ENCODE measurements around the gene C9orf72. TPM values are rescaled to one million over a fixed set of nuclear protein-coding genes. Genes with fewer than 3 reads are reported as not detected.
A peak's percentile ranks its signal among the peaks of the same experiment; 100 is the strongest.

C9orf72 gene
- total and polyA plus RNA-seq, 2 of the 8 experiments (the other 6 are each of a cell fraction or from before 2014, with no cell fraction given) = 7.2 to 17.5 TPM

DNA sequence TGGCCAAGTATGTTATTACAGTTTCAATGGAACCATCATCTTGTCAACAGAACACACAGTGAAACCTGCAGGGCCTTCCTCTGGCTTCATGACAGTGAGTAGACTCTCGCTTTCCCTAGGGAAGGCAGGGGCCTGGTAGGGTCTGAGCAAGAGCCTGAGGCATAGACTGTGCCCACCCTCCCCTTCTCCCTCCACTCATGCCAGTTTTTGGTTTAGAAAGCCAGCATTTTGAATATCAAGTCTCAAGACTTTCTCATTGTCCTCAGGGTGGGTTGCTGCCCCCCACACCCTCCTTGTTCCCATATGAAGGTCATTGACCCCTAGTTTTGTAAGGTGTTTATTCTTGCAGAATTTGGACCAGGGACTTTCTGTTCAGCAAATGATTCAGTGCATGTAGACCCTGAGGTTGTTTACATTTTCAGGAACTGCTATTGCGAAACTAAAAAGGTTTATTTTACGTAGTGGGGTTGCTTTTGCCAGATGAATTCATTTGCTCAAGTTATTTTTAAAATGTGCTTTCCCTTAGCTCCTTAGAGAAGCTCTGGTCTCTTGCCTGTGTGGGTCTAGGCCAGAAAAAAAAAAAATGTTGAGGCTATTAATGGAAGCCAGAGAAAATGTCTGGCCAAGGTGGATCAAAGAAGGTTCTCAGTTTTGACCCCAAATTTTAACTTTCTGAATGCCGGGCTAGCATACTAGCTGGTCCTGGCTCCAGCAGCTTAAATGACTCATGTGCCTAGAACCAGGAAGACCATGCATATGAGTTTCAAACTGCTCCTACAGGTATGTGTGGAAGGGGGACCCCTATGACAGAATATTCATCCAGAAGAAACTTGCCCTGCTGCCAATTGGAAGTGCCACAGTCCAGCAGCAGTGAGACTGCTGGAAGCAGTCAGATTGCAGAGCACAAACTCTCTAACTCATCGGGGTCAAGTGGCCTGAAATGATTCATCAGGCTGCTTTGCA is 33.5 kb downstream of the C9orf72 start:
- Histone ChIP-seq H3K23me2 (ENCODE audit: low read depth, low read length) (no peaks in the 10 kb centered on the region), H3K79me2 (ENCODE audit: control insufficient read depth in 1 of 2, insufficient read depth in 2 of 2, low read length in 2 of 2) (no peaks in the 10 kb centered on the region), H3K4me1 (replicated peaks in 1 of 4; ENCODE audit: control insufficient read depth in 3 of 4, insufficient read depth in 4 of 4, low read length in 3 of 4) (peaks cover 0 to 5% (median 0%) of the 10 kb centered on the region in 4 experiments; a peak in 2 of 7 replicates), H3K9ac (replicated peaks in 1 of 4; ENCODE audit: extremely low read depth in 1 of 4, low read depth in 3 of 4, low read length in 3 of 4) (no peak overlapping the region), H2AK5ac (ENCODE audit: low read depth, low read length) (no peak overlapping the region), H3K4ac (replicated peaks; ENCODE audit: insufficient read length, low read depth, low read length) (no peak overlapping the region), H4K20me1 (replicated peaks in 1 of 2; ENCODE audit: control insufficient read depth in 1 of 2, insufficient read depth in 2 of 2, low read length in 2 of 2) (no peaks in the 10 kb centered on the region), H3K23ac (ENCODE audit: insufficient read length) (no peak overlapping the region), H3K27me3 (replicated peaks in 1 of 4; ENCODE audit: control insufficient read depth in 3 of 4, extremely low read depth in 1 of 4, insufficient read depth in 3 of 4, low read length in 3 of 4) (no peaks in the 10 kb centered on the region), H3K9me3 (ENCODE audit: insufficient read depth in 2 of 2, low read depth in 1 of 2, low read length in 1 of 2) (no peaks in the 10 kb centered on the region), H3K56ac (replicated peaks; ENCODE audit: insufficient read length, low read depth, low read length) (no peak overlapping the region), H4K91ac (replicated peaks; ENCODE audit: insufficient read length, low read length) (no peak overlapping the region), H3K27ac (ENCODE audit: low read depth, low read length) (no peak overlapping the region), H3K36me3 (ENCODE audit: control insufficient read depth in 2 of 4, insufficient read depth in 4 of 4, low read length in 3 of 4) (peaks cover 0 to 7% (median 2%) of the 10 kb centered on the region in 4 experiments; a peak in 3 of 8 replicates), H2BK120ac (replicated peaks; ENCODE audit: low read depth, low read length) (no peak overlapping the region), H2BK12ac (ENCODE audit: low read depth, low read length) (no peak overlapping the region), H3K79me1 (ENCODE audit: low read depth, low read length) (no peaks in the 10 kb centered on the region), H3K4me3 (ENCODE audit: extremely low read depth in 1 of 4, insufficient read depth in 2 of 4, low read depth in 3 of 4, low read length in 4 of 4) (no peak overlapping the region), H2BK15ac (ENCODE audit: low read length) (no peak overlapping the region), H4K8ac (ENCODE audit: extremely low read depth, insufficient read depth, low read length) (no peak overlapping the region), H3K14ac (ENCODE audit: insufficient read length) (no peak overlapping the region), H3K18ac (ENCODE audit: extremely low read depth, low read length) (no peak overlapping the region), H2BK5ac (ENCODE audit: low read depth, low read length) (no peak overlapping the region), H4K5ac (ENCODE audit: insufficient read length, low read depth, low read length) (no peak overlapping the region), H2BK20ac (ENCODE audit: low read length) (no peak overlapping the region), H3K4me2 (ENCODE audit: insufficient read depth in 1 of 2, low read depth in 2 of 2, low read length in 2 of 2) (no peak overlapping the region), H2AFZ (ENCODE audit: low read length) (no peak overlapping the region)
- ChIA-PET CTCF (ENCODE audit: partially characterized antibody) (interaction anchor here (0.6 to 4.6 kb wide), 9 partner anchors 8 to 208 kb away, joined by 3 to 48 read pairs (median 6); partner anchors contain the start of gene MOB3B), POLR2A (ENCODE audit: partially characterized antibody) (no interaction called here)
- DNase-seq (ENCODE audit: low read depth in 1 of 2, low spot score in 2 of 2) (no peak), FAIRE-seq (no peak)
- TF ChIP-seq GTF2F1 (IDR thresholded peaks at IDR 0.05; ENCODE audit: borderline replicate concordance, low read depth, low read length) (no peak), EZH2 (IDR thresholded peaks at IDR 0.05; ENCODE audit: low read depth, low read length, severe bottlenecking) (no peak), RFX5 (IDR thresholded peaks at IDR 0.05; ENCODE audit: borderline replicate concordance, low read depth, low read length) (no peak), CEBPB (IDR thresholded peaks at IDR 0.05; ENCODE audit: low read depth, low read length) (peak; percentile 52; the same call in 1 of the 2 replicates)
- 93% methylated on average over 5 of the region's 5 CpGs; no CpG with 5 or more reads in 1 of the 2 experiments for WGBS, 2 experiments (ENCODE audit: extremely low coverage in 1 of 2, insufficient coverage in 1 of 2, insufficient read length in 1 of 2, insufficient replicate concordance in 2 of 2, low coverage in 1 of 2, low lambda C conversion rate in 2 of 2, missing lambda C conversion rate in 1 of 2)
